GM21619 (cell line): ENCODE data around the gene TPRX2.
"Not testable (repeated sequence)": the region's sequence is repeated elsewhere in the genome, so short reads cannot be mapped to it uniquely, and the experiment has no call there.

ENCODE experiments used
- ATAC-seq: cut with Tn5 transposase; IDR thresholded peaks from one replicate; pipeline ENCODE4 v1.9.1; 2021; ENCODE audit not compliant: unreplicated experiment

Gene TPRX2

DNA sequence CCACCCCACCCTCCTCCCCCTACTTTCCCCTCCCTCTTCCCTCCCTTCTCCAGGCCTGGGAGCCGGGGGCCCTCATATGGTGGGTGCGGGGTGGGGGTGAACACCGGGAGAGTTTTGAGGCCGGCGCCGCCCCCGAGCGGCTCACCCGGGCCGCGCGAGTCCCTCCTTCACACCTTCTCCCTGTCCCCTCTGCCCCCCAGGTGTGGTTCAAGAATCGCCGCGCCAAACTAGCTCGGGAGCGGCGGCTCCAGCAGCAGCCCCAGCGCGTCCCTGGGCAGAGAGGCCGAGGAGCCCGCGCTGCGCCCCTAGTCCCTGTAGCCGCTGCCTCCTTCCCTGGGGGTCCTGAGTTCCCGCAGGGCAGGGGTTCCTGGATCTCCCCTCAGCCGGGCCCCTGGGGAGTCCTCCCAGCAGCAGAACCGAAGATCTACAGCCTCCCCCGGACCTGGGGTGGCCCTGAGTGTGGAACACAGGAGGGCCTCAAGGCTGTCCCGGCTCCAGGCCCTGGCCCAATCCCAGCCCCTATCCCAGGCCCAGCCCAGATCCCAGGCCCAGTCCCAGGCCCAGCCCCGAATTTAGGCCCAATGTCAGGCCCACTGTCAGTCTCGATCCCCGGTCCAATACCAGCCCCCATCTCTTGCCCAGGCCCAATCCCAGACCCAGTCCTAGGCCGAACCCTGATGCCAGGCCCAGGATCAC is 1.7 kb downstream of the TPRX2 start:
- ATAC-seq, result no peak

DNA sequence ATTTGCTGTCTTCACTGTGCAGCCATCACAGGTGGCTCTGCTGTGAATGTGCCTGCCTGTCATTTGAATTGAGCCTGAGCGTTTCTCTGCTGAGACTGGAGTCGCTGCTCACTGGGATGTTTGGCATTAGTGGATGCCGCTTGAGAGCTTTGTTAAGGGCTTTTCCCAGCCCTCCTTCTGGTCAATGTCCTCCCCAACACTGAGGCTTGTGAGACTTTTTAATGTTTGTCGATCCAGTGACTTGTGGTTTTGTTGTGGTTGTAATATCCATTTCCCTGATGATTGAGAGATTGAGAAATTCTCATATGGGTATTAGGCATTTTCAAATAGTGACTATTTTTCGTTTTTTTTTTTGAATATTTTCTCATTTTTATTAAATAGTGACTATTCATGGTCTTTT is 2.6 kb downstream of the TPRX2 start:
- ATAC-seq, result no peak

DNA sequence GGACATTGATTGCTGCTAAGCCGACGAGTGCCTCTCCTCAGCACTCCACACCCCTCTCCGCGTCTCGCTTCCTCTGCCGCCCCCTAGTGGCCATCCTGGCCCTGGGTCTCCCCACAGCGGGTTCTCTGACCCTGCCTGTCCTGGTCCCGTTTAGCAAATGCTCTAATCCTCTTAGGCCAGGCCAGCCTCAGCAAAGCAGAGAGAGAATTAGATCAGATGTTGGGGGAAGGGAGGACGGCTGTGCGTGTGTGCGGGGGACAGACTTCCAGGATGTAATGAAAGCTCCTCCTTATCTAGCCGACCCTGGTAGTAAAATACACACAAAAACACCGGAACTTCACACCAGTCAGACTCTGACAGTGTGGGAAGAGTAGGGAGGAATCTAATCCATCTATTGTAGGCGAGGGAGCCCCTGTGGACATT is 4.5 kb downstream of the TPRX2 start:
- no peak for ATAC-seq

DNA sequence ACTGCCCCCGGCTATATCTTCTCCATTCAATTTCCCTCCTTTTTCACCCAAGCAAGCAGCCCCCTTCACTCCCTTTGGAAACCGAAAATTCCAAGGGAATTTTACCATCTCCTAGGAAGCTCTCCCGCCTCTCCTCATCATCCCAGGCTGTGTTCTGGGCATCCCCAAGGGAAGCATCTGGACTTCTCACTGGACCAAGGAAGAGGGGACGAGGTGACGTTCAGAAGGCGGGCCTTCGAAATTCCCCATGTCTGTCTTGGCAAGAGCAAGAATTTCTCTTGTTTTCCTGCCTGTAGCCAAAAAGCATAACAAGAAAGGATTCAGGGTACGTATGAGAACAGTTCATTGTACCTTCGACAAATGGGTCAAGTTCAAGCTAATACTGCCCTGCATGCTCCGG is 6.1 kb downstream of the TPRX2 start:
- no peak for ATAC-seq

GRCh38 chr19:47878906-47879305 is 19.9 kb downstream of the TPRX2 start:
- ATAC-seq, result no peak

- not testable (repeated sequence) for ATAC-seq
Observed at GRCh38 chr19:47879385-47879784, 20.4 kb downstream of the TPRX2 start.

DNA sequence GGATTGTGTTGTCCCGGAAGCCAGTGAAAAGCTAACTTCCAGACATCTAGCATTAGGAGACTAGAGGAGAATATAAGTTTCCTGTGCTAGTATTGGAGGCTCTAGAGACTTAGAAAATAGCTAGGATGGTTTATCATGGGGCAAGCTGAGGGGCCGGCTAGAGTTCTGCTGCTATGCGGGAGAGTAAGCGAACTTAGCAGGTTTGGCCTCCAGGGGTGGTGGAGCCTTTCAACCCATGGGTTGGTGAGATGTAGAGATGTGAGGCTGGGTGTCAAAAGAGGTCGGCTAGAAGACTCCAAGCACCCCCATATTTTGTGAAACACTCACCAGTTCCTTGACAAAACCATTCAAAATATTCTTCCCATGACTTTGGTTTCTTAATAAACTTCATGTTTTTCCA is 22.7 kb downstream of the TPRX2 start:
- ATAC-seq, result no peak

DNA sequence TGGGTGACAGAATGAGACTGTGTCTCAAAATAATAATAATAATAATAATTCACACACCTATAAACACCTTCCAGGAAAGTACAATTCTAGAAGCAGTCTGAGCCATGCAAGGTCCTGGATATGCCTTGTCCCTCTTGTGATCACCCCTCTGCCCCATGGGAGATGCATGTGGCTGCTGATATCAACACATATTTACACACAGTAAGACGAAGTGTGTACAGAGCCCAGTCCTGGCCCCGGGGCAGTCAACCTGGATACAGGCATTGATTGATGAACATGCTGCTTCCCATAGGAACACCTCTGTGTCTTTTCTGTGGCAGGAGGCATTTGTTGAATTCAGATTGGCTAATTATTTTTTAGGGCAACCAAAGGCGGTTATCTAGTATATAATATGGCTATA is 23.9 kb downstream of the TPRX2 start:
- ATAC-seq, result no peak

DNA sequence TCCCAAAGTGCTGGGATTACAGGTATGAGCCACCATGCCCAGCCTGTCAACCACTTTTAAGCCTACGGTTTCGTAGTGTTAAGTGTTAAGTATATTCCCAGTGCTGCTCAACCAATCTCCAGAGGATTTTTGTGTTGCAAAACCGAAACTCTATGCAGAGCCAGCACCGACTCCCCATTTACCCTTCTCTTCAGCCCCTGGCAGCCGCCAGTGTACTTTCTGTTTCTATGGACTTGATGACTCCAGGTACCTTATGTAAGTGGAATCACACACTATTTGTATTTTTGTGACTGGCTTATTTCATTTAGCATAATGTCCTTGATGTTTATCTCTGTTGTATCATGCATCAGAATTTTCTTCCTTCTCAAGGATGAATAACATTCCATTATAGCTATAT is 26.0 kb downstream of the TPRX2 start:
- no peak for ATAC-seq

- no peak for ATAC-seq
Observed at GRCh38 chr19:47886010-47886559, 27.1 kb downstream of the TPRX2 start, which contains the start of gene SULT2A1. Gene SULT2A1, minus strand, starts transcription at chr19:47886315. Its CDS starts 58 bp downstream, at chr19:47886257.

DNA sequence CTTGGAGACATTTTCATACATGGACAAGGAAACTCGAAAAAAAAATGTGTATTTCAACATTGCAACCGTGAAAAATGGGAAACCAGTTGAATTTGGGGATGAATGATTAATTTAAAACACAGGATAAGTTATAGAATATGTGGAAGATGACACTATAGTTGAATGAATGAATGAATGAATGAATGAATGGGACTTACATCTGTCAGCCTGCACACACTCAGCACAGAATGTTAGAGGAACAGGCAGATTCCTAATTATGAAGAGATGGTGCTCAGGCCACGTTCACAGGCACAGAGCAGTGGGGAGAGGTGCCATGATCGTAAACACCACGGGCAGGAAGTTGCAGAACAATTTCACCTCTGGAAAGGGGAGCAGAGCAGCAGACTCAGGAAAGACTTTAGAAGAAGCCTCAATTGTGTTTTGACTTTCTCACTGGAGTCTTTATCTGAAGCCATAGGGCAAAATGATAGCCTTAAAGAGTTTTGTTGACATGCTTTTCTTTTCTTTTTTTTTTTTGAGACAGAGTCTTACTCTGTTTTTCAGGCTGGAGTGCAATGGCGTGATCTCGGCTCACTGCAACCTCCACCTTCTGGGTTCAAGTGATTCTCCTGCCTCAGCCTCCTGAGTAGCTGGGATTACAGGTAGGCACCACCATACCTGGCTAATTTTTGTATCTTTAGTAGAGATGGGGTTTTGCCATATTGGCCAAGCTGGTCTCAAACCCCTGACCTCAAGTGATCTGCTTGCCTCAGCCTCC is 32.0 kb downstream of the TPRX2 start:
- no peak for ATAC-seq

DNA sequence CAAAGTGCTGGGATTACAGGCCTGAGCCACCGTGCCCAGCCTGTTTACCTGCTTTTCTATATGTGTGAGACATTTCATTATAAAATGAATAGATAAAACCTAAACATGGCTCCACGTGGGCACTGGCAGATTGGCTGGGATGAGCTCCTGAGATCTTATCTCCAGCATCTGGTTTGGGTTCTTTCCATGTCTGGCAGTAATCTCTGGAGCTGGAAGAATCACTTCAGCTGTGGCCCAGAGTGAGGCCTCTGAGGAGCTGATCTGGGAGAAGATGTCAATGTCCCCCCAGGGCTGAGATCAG is 32.5 kb downstream of the TPRX2 start:
- ATAC-seq, result no peak

- no peak for ATAC-seq
Observed at GRCh38 chr19:47891923-47892666, 33.1 kb downstream of the TPRX2 start.

DNA sequence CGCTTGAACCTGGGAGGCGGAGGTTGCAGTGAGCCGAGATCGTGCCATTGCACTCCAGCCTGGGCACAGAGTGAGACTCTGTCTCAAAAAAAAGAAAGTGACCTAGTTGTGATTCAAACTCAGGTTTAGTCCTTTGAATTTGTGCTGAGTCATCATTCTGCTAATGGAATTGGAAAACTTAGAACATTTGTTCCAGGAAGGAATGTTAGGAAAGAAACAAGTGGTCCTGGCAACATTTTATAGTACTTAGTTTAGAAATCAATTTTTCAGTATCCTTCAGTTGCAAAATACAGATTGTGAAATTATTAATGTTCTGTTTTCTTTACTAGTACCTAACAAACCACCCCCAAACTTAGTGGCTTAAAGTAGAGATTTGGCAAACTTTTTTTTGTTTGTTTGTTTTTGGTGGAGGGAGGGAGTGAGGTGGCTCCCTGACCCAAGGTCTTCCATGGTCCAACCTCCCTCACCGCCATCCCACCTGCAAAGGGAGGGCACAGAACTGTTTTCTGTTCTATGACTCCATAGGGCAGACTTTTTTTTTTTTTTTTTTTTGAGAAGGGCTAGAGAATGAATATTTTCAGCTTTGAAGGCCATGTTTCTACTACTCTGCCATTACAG is 36.2 kb downstream of the TPRX2 start:
- no peak for ATAC-seq

DNA sequence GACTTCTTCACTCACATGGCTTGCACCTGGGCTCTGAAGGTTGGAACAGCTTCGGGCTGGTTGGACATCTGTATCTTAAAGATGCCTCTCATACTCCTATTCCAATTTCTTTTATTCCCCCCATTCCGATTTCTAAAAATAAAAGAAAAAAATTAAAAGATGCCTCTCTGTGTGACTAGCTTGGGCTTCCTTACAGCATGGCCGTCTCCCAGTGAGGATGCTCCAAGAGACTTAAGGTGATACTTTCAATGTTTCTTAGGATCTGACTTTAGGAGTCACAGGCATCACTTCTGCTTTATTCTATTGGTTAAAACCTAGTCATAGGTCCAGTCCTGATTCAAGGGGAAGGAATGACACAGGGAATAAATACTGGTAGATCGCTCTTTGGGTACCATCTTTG is 37.0 kb downstream of the TPRX2 start:
- ATAC-seq, result no peak

DNA sequence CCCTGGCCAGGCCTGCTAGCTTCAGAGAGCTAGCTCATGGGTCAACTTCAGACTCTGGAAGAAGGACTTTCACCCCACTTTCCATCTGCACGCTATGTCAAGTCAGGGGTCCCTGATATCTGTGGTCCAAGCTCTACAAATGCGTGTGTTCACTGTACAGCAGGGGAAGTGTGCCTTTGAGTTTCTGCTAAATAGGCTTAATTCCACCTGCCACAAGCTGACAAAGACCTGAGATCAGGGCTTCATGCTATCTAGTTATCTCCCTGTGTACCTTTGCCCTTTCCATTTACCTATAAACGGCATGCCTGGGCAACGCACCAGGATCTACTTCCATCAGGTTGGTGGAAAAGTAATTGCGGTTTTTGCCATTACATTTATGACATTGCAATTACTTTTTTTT is 37.7 kb downstream of the TPRX2 start:
- no peak for ATAC-seq

- ATAC-seq, result no peak
Observed at GRCh38 chr19:47897861-47898260, 38.8 kb downstream of the TPRX2 start.

GRCh38 chr19:47899335-47899734 is 40.3 kb downstream of the TPRX2 start:
- ATAC-seq, result no peak

- no peak for ATAC-seq
Observed at GRCh38 chr19:47901370-47901769, 42.3 kb downstream of the TPRX2 start.

DNA sequence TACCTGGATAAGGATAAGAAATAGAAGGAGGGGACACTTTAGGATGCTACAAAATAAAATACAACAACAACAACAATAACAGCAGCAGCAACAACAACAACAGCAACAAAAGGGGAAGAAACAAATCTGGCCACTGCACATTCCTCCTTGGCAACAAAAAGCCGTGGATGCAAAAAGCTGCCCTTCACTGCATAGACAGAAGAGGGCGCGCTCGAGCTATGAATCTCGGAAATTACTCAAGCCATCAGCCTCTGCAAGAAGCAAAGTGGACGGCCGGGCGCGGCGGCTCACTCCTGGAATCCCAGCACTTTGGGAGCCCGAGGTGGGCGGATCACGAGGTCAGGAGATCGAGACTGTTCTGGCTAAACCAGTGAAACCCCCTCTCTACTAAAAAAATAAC is 50.3 kb downstream of the TPRX2 start:
- not testable (repeated sequence) for ATAC-seq

DNA sequence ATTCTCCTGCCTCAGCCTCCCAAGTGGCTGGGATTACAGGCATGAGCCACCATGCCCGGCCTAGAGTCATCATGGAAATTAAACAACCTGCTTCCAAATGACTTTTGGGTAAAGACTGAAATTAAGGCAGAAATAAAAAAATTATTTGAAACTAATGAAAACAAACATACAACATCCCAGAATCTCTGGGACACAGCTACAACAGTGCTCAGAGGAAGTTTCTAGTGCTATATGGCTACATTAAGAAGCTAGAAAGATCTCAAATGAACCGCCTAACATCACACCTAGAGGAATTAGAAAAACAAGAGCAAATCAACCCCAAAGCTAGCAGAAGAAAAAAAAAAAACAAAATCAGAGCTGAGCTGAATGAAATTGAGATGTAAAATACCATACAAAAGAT is 51.2 kb downstream of the TPRX2 start:
- not testable (repeated sequence) for ATAC-seq
